Measurements from ENCODE around the gene CPA2. TPM values are rescaled to one million over a fixed set of nuclear protein-coding genes. Genes with fewer than 3 reads are reported as not detected.

The CPA2 gene
- total RNA-seq, 1 donor from 2014 or later, result 0.82 TPM

DNA sequence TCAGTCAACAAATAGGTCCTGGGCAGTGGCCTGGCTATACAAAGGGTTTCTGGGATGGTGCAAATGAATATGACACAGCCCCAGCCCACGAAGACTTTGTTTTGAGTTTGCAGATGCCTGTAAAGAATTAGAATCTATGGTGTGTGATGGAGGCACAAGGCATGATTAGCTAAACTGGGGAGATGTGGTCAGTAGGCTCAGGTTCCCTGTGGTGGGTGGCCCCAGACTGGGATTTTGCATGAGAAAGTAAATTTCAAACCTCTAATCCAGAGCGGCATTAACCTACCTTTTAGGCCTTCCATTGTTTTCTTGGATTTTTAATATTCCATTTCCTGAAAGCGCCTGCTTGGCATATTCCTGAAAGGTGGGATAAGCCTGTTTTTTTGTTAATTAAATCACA, 71.6 kb downstream of the CPA2 start:
- H4K20me1 ChIP-seq (ENCODE audit: low read depth), result no peaks in the 10 kb centered on the region
- H3K4me2 ChIP-seq, result no peak overlapping the region
- H2AFZ ChIP-seq (replicated peaks), result peak overlapping the region; percentile 14
- Mint-ChIP-seq H3K36me3 (peaks cover 2% of the 10 kb centered on the region), H3K27me3 (ENCODE audit: insufficient read depth, low read depth) (peaks cover 5% of the 10 kb centered on the region), H3K4me1 (peaks cover 10% of the 10 kb centered on the region), H3K9me3 (peaks cover 8% of the 10 kb centered on the region), H3K4me3 (no peak overlapping the region), H3K27ac (no peak overlapping the region)
- no peaks in the 10 kb centered on the region for H3K9me3 ChIP-seq (ENCODE audit: low read depth)
- peaks cover 12% of the 10 kb centered on the region for H3K4me1 ChIP-seq
- DNase-seq (ENCODE audit: low spot score), result no peak
- H3K36me3 ChIP-seq, result no peaks in the 10 kb centered on the region
- H3K9ac ChIP-seq, result no peak overlapping the region
- no peaks in the 10 kb centered on the region for H3F3A ChIP-seq (ENCODE audit: low read depth)
- TF ChIP-seq EZH2 (IDR thresholded peaks at IDR 0.05), result no peak
- TF ChIP-seq, protein P1, sequence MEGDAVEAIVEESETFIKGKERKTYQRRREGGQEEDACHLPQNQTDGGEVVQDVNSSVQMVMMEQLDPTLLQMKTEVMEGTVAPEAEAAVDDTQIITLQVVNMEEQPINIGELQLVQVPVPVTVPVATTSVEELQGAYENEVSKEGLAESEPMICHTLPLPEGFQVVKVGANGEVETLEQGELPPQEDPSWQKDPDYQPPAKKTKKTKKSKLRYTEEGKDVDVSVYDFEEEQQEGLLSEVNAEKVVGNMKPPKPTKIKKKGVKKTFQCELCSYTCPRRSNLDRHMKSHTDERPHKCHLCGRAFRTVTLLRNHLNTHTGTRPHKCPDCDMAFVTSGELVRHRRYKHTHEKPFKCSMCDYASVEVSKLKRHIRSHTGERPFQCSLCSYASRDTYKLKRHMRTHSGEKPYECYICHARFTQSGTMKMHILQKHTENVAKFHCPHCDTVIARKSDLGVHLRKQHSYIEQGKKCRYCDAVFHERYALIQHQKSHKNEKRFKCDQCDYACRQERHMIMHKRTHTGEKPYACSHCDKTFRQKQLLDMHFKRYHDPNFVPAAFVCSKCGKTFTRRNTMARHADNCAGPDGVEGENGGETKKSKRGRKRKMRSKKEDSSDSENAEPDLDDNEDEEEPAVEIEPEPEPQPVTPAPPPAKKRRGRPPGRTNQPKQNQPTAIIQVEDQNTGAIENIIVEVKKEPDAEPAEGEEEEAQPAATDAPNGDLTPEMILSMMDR (IDR thresholded peaks at IDR 0.05), result no peak
- TF ChIP-seq EZH2phosphoT487 (IDR thresholded peaks at IDR 0.05), result no peak
- H3K27me3 ChIP-seq, result no peaks in the 10 kb centered on the region
- no peak overlapping the region for H3K27ac ChIP-seq
- H3K4me3 ChIP-seq, result no peak overlapping the region
- H3K79me2 ChIP-seq (ENCODE audit: low read depth), result no peaks in the 10 kb centered on the region

Other genes starting within 250 kb of the CPA2 start
- 26.9 and 32.3 TPM in 2 replicates for gene ZC3HC1, start 215.5 kb upstream of the CPA2 start, total RNA-seq (ENCODE audit: low replicate concordance)
- 25.8 and 26.6 TPM in 2 replicates for gene KLHDC10, start 196.3 kb upstream of the CPA2 start, total RNA-seq (ENCODE audit: low replicate concordance)
- 33.1 and 38.9 TPM in 2 replicates for gene TMEM209, start 61.5 kb upstream of the CPA2 start, total RNA-seq (ENCODE audit: low replicate concordance)
- gene SSMEM1, start 59.0 kb upstream of the CPA2 start, total RNA-seq (ENCODE audit: low replicate concordance), result not detected in 2 replicates
- not detected in 2 replicates for gene CPA4, start 26.3 kb downstream of the CPA2 start, total RNA-seq (ENCODE audit: low replicate concordance)
- gene CPA5, start 78.0 kb downstream of the CPA2 start, total RNA-seq (ENCODE audit: low replicate concordance), result 0.50 TPM in 1 of 2 replicates, not detected in the other
- not detected in 2 replicates for gene CPA1, start 113.6 kb downstream of the CPA2 start, total RNA-seq (ENCODE audit: low replicate concordance)
- gene CEP41, start 174.2 kb downstream of the CPA2 start, total RNA-seq (ENCODE audit: low replicate concordance), result 14.5 and 16.5 TPM in 2 replicates
- 364 and 431 TPM in 2 replicates for gene MEST, start 225.2 kb downstream of the CPA2 start, total RNA-seq (ENCODE audit: low replicate concordance)